OCI-LY3 (cell line): ENCODE measurements around the gene ATRN.
A peak's percentile ranks its signal among the peaks of the same experiment; 100 is the strongest.

Experiments
- H2AFZ ChIP-seq: fragments of 200-600, 300-600 bp; shearing (Covaris generic); 2 replicates; pipeline ENCODE4 v1.6.0; 2014; ENCODE audit warnings: antibody characterized with exemption, low read depth, low read length
- H3K27ac ChIP-seq: fragments of 200-600, 300-600 bp; sonication (generic); 2 replicates; pipeline ENCODE4 v1.5.1; 2014; ENCODE audit warnings: mild to moderate bottlenecking, low read length, moderate library complexity, mixed read lengths
- H3K27me3 ChIP-seq: fragments of 200-600, 300-600 bp; sonication (generic); 2 replicates; pipeline ENCODE4 v1.6.1; 2014; ENCODE audit warnings: low read depth, low read length, mixed read lengths
- H3K36me3 ChIP-seq: fragments of 200-600, 300-600 bp; sonication (generic); replicated peaks from 2 replicates; pipeline ENCODE3; 2014; ENCODE audit warnings: low read depth, low read length, mixed read lengths
- H3K4me1 ChIP-seq: fragments of 300-600, 200-600 bp; sonication (generic); 2 replicates; pipeline ENCODE4 v1.6.1; 2014; ENCODE audit warnings: low read length, mixed read lengths
- H3K4me2 ChIP-seq: fragments of 200-600, 300-600 bp; sonication (generic); 2 replicates; pipeline ENCODE4 v1.6.1; 2014; ENCODE audit warnings: low read length, mixed read lengths
- H3K4me3 ChIP-seq: fragments of 300-600, 200-600 bp; sonication (generic); 2 replicates; pipeline ENCODE4 v1.5.1; 2014; ENCODE audit warnings: antibody characterized with exemption, mild to moderate bottlenecking, low read length, moderate library complexity
- H3K79me2 ChIP-seq: fragments of 300-600, 200-600 bp; shearing (Covaris generic); 2 replicates; pipeline ENCODE4 v1.6.1; 2014; ENCODE audit warnings: mild to moderate bottlenecking, low read length, mixed read lengths
- H3K9ac ChIP-seq: fragments of 300-600, 200-600 bp; shearing (Covaris generic); 2 replicates; pipeline ENCODE4 v1.6.0; 2014; ENCODE audit warnings: mild to moderate bottlenecking, low read length, moderate library complexity
- H3K9me3 ChIP-seq: fragments of 200-600, 300-600 bp; shearing (Covaris generic); 2 replicates; pipeline ENCODE4 v1.6.1; 2014; ENCODE audit warnings: low read length, mixed read lengths; ENCODE audit not compliant: insufficient read depth
- H4K20me1 ChIP-seq: fragments of 200-600, 300-600 bp; sonication (generic); 2 replicates; pipeline ENCODE4 v1.6.1; 2016; ENCODE audit warnings: low read length, mixed read lengths; ENCODE audit not compliant: insufficient read depth
- CTCF ChIP-seq: fragments of 200-600, 300-600 bp; sonication (generic); IDR thresholded peaks from 2 replicates; pipeline ENCODE4 v1.5.1; 2014; ENCODE audit warnings: antibody characterized with exemption, low read length, low read depth
- EZH2phosphoT487 ChIP-seq: fragments of 200-600 bp; shearing (Covaris generic); IDR thresholded peaks from 2 replicates; pipeline ENCODE4 v1.6.1; 2018; ENCODE audit warnings: antibody characterized with exemption, mixed run types, low read depth

ATRN gene

GRCh38 chr20:3658716-3659491, 188.1 kb downstream of the ATRN start:
- Histone ChIP-seq H3K79me2 (no peaks in the 10 kb centered on the region), H3K27me3 (no peaks in the 10 kb centered on the region), H3K4me1 (peaks cover 23% of the 10 kb centered on the region), H3K9me3 (no peaks in the 10 kb centered on the region), H3K9ac (peak overlapping the region; percentile 57), H4K20me1 (no peaks in the 10 kb centered on the region), H3K4me2 (peak overlapping the region; percentile 83), H2AFZ (peak overlapping the region; percentile 94), H3K36me3 (no peaks in the 10 kb centered on the region), H3K4me3 (peak overlapping the region; percentile 63), H3K27ac (peak overlapping the region; percentile 71)
- TF ChIP-seq EZH2phosphoT487 (no peak), CTCF (no peak)

DNA sequence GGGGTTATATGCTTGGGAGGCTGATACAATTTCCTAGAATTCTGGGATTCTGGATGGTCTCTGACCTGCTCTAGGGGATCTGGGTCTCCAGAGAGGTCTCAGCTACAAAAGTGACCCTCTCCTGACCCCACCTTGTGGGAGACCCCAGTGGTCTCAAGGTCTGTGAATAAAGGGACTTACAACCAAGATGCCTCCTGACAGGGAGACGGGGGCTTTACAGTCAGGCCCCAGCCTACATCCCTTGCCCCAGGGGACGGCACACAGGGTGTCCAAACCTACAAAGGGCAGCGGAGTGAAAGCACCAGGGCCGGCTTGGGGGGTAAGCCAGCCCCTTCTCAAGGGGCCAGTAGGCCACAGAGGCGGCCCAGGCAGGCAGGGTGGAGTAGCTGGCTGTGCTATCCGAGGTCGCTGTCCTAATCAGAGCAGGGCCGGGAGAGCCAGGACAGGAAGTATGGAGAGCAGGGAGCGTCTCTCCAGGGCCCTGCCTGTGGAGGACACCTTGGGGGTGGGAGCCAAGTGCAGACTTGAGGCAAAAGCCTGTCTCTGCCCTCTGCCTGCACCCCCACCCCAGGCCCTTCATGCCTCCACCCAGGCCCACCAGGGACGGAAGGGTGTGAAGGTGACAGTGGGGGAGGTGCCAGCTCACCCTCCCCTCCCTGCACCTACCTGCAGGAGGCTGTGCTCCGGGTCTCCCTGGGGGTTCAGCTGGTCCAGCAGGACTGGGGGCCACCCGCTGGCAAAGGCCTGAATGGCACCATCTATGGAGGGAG, 188.9 kb downstream of the ATRN start:
- Histone ChIP-seq H3K36me3 (no peaks in the 10 kb centered on the region), H2AFZ (peak overlapping the region; percentile 94; the same call in 1 of the 2 replicates), H3K9ac (peak overlapping the region; percentile 57), H3K27ac (peak overlapping the region; percentile 71), H3K9me3 (no peaks in the 10 kb centered on the region), H3K79me2 (no peaks in the 10 kb centered on the region), H3K4me2 (peak overlapping the region; percentile 83), H3K4me3 (peak overlapping the region; percentile 63), H3K27me3 (no peaks in the 10 kb centered on the region), H3K4me1 (peaks cover 23% of the 10 kb centered on the region), H4K20me1 (no peaks in the 10 kb centered on the region)
- no peak for TF ChIP-seq EZH2phosphoT487
- TF ChIP-seq CTCF: no peak

DNA sequence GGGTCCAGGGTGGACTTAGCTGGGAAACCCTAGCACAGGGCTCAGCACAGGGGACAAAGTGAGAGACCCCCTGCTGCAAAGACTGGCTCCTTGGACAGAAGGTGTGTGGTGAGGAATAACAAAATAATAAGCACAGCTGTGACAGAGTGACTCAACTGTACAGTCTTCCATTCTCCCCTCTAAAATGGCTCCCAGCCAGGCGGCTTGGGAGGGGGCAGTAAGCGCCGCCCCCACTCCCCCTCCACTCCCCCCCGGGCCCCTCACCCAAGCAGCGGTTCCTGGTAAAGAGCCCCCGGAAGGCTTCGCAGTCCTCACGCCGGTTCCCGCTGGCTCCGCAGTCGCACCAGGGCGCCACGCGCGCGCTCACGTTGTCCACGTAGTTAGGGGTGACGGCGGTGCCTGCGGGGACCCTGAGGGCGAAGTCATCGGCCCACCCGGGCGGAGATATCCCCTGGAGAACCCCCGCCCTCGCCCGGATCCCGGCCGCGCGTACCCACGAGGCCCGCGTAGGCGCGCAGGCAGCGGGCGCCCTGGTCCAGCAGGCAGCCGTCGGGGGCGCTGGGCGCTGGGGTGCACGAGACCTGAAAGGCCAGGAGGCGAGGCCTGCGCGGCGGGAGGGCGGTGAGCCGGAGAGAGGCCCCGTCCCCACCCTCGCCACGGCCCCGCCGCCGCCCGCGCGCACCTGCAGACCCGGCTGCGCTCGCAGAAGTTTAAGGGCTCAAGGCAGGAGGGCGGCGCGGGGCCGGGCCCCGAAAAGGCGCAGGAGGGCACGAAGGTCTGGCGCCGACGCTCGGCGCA, 189.6 kb downstream of the ATRN start:
- peaks cover 23% of the 10 kb centered on the region for H3K4me1 ChIP-seq
- no peak for TF ChIP-seq EZH2phosphoT487
- no peak for TF ChIP-seq CTCF
- no peaks in the 10 kb centered on the region for H3K79me2 ChIP-seq
- no peaks in the 10 kb centered on the region for H3K36me3 ChIP-seq
- H3K27me3 ChIP-seq: no peaks in the 10 kb centered on the region
- no peaks in the 10 kb centered on the region for H4K20me1 ChIP-seq
- H3K4me3 ChIP-seq: no peak overlapping the region
- H2AFZ ChIP-seq: no peak overlapping the region
- H3K27ac ChIP-seq: no peak overlapping the region
- H3K4me2 ChIP-seq: peak overlapping the region; percentile 83; the same call in 1 of the 2 replicates
- no peak overlapping the region for H3K9ac ChIP-seq
- H3K9me3 ChIP-seq: no peaks in the 10 kb centered on the region
